ENCODE data around the gene P2RX6.

P2RX6 gene

DNA sequence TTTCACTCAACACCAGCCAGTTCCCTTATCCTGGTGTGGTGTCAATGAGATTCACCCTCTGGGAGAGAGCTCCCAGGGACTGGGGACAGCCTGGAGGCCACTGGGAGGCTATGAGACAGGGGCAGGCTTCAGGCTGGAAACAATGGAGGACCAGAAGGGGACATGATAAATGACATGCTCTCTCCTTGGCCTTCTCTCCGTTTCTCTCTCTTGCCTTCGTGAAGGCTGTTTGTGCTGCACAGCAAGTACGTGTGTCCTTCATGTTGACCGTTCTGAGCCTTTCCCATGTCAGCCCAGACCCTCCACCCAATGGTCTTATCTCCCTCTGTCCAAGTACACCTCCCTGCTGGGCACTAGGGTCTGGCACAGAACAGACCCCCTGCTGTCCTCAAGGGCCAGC is 34.4 kb upstream of the P2RX6 start:
- DNase-seq = no peak

DNA sequence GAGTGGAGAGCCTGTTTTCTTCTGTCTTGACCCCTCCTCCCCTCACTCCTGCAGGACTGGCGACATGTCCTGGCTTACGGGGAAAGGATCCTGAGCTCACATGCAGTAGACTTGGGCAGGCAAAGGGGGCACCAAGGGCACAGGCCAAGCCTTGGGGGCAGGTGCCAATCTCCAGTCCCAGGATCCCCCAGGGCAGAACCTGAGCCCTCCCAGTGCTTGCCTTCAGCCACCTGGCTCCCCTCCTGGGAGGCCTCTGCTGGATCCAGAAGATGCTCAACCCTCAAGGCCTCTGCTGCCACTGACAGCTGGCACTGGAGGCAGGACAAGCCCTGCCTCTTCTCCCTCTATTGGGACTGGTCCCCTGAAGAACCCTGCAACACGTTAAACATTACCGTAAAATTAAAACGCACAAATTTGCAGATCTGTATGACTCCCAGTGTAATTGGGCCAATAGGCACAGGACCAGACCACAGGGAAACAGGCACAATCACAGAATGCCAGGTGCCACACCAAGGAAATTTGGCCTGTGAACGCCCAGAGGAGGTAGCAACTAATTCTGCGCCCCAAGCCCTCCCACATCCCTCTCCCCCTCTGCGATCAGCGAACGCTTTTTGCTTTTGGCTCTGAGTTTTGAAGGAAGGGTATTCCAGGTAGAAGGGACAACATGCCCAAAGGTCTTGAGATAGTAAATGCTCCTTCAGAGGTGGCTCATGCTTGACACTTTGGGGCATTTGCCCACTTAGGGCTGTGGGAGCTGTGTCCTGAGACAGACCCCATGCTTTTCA is 33.8 kb upstream of the P2RX6 start:
- DNase-seq = no peak

GRCh38 chr22:20981787-20982562 is 33.0 kb upstream of the P2RX6 start, which contains the start of gene LZTR1:
LZTR1 (plus strand) TSS chr22:20982297; CDS start chr22:20982372, 75 bp downstream.
- DNase-seq = peak; percentile 82

DNA sequence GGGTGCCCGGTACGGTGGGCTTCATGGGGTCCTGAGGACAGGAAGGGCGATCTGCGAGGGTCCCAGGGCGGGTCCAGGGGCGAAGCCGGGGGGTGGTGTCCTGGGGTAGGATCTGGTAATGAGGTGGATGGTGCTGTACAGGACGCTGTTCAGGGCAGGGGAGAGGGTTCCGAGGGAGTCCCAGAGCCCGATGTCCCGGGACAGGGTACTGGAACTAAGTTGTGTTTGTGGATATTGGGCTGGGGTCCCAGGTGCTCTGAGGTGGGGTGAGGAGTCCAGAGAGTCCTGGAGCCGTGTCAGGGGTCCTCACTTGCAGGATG is 32.4 kb upstream of the P2RX6 start:
- DNase-seq = no peak

DNA sequence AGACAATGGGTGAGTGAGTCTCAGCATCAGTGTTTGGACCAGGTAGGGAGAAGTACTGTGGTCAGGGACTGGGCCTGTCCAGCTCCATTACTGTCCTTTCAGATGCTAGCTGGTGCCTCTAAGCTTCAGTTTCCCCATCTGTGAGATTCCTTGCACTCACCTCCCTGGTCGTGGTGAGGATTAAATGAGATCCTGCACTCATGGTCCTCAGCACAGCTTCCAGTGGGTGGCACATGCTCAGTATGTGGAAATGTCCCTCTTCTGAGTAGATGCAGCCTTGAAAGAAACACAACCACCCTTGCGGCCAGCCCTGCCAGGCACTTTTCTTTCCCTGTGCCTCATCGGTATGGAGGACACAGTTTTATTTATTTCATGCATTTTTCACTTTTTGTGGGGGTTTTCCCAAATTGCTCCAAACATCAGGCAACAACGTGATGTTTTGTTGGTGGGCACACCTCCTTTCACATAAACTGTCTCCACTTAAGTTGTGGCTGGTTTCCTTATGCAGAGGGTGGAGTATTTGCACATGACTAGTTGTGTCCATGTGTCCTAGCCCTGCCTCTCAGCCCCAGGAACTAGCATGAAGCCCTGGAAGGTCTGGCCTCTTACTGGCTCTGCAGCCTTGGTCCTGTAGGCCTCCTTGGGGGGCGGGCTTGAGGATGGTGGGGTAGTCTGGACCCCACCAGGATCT is 31.7 kb upstream of the P2RX6 start:
- DNase-seq = no peak

GRCh38 chr22:20985720-20986119 is 29.2 kb upstream of the P2RX6 start:
- DNase-seq = no peak

DNA sequence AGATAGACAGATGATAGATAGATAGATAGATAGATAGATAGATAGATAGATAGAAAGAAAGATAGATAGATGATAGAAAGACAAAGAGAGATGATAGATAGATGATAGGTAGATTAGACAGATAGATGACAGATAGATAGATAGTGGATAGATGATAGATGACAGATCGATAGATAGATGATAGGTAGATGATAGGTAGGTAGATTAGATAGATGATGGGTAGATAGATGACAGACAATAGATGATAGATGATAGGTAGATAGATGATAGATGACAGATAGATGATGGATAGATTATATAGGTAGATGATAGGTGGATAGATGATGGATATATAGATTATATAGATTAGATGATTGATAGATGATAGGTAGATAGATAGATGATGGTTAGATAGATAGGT is 28.6 kb upstream of the P2RX6 start:
- no peak for DNase-seq

DNA sequence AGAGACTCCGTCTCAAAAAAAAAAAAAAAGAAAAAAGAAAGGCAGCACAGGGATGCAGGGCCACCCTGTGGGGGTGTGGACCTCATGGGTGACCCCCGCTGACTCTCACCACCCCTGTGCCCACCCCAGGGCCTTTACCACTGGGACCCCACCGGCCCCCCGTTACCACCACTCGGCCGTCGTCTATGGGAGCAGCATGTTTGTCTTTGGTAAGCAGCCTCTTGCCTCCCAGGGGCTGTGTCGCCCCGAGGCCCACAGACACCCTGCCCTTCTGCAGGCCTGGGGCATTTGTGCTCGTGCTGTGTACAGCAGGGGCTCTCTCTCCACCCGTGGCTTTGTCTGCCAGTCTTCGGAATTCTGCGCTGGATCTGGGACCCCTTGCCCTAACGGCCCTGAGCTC is 27.6 kb upstream of the P2RX6 start:
- no peak for DNase-seq

DNA sequence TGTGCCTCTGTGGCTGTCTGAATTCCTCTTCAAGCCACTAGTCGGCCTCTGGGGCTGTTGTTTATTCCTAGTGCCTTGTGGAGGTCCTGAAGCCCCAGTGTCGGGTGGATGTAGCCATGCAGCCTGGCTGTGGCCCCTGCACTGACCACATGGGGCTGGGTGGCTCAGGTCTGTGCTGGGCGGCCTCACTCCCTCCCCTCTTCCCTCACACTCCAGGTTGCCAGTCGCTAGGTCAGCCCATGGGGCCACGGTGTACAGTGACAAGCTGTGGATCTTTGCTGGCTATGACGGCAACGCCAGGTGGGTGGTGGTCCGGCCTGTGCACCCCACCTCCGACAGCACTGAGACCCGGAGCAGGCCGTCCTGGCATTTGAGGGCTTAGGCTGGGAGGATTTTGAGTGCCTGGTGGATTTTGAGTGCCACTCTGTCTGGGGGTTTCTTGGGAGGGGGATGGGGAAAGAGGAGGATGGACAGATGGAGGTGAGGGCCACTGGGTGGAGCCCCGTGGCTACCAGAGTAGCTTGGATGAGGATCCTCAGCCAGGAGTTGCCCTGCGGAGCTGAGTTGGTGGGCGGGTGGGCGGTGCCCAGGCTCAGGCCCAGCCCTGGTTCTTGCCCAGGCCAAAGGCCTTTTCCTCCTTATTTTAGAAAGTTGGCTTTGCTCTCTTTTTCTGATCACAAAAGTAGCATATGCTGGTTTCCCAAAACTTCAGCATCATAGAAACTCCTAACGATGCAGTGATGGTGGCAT is 26.2 kb upstream of the P2RX6 start:
- DNase-seq = no peak

DNA sequence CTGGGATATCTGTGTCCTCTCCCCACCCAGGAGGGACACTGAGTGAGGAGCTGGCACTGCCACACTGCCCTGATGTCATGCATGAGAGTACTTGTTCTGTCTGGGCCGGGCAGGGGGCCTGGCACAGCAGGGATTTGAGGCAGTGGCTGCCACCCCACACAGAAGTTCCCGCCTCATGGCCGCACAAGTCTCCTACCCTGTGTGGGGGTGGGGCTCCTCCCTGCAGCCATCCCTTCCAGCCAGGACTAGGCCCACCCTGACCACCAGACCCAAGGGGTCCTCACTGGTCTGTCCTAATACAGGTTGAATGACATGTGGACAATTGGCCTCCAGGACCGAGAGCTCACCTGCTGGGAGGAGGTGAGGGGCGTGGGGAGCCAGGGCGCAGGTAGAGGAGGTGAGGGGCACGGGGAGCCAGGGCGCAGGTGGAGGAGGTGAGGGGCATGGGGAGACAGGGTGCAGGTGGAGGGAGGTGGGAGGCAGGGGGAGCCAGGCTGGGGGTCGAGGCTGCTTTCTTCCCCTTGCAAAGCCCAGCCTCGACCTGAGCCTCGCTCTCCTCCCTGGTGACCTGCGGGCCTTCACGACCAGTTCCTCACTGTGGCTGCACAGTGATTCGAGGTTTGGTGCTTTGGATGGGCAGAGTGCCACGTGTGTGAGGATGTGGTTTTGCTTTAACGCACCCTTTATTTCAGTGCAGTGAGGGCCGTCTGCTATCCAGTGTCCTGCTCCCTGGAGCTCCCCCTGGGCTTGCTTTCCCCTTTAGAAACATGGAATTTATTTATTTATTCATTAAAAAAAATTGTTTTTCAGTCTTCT is 25.4 kb upstream of the P2RX6 start:
- DNase-seq = no peak

DNA sequence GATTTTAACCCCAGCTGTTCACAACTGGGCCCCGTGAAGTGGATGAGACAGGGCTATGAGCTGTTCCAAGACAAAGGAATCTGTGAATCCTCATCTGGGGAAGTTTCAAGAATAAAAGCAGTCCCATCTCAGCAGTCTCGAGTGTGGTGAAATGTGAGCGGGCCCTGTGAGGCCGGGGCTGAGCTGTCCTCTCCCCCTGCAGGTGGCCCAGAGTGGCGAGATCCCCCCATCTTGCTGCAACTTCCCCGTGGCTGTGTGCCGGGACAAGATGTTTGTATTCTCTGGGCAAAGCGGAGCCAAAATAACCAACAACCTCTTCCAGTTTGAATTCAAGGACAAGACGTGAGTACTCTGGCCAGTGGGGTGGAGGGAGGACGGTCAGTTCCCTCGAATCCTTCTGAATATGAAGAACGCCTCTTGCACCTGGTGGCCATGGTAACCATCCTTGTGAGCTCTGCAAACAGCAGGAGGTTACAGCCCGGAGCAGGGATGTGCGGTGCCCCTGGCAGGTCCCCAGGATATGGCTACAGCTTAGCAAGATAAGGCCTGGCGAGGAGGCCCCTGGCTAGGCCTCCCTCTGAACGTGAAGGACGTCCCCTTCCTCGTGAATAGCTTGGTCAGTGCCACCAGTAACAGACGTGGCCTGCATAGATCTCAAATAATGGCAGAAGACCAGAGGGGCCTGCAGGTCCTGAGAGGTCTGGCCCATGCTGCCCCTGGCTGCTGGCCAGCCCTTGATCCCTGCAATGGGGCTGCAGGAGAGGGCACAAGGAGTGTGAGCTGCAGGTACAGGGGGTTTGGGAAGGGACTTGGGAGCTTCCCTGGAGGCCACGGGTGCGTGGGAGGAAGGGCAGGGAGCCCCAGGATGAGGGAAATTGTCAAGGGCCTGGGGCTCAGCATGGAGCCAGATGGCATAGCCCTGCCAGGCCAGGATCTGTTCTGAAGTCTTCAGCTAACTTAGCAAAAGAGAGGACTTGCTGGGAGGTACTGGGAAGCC is 24.5 kb upstream of the P2RX6 start:
- no peak for DNase-seq

DNA sequence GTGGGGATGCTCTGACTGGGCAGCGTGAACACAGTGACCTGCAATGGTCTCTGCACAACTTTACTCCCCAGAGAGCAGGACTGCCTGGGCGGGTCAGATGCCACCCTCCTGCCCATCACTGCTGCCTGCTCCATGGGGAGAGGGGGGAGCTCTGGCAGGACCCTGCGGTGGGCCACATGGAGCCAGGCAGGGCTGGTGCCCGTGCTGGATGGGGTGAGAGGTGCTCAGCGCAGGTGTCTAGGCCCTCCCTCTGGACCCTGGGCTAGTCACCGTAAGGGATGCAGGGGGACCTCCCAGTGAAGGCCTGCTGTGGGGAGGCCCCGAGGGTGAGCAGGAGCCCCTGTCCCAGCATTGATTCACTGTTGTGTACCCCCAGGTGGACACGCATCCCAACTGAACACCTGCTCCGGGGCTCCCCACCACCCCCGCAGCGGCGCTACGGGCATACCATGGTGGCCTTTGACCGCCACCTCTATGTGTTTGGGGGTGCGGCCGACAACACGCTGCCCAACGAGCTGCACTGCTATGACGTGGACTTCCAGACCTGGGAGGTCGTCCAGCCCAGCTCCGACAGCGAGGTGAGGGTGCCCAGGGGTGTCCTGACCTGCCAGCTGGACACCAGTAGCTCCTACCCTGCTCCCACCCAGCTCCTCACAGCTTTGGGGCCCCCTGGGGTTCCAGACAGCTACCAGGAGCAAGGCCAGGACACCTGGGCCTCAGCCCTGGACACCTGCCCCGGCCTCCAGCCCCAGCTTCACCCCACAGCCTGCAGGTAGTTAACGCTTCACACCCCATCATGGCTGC is 23.5 kb upstream of the P2RX6 start:
- DNase-seq = no peak

DNA sequence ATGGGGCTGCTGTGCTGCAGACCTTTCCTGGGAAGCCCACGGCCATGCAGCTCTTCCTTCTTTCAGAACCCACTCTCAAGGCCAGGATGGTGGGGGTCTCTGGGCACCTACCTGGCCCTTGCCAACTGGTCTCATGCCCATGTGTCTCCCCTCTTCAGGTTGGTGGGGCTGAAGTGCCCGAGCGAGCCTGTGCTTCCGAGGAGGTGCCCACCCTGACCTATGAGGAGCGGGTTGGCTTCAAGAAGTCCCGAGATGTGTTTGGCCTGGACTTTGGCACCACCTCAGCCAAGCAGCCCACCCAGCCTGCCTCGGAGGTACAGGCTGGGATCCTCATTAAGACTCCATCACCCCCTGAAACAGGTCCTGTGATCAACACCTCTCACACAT is 22.9 kb upstream of the P2RX6 start:
- no peak for DNase-seq

GRCh38 chr22:20992456-20993303 is 22.3 kb upstream of the P2RX6 start:
- DNase-seq = no peak

DNA sequence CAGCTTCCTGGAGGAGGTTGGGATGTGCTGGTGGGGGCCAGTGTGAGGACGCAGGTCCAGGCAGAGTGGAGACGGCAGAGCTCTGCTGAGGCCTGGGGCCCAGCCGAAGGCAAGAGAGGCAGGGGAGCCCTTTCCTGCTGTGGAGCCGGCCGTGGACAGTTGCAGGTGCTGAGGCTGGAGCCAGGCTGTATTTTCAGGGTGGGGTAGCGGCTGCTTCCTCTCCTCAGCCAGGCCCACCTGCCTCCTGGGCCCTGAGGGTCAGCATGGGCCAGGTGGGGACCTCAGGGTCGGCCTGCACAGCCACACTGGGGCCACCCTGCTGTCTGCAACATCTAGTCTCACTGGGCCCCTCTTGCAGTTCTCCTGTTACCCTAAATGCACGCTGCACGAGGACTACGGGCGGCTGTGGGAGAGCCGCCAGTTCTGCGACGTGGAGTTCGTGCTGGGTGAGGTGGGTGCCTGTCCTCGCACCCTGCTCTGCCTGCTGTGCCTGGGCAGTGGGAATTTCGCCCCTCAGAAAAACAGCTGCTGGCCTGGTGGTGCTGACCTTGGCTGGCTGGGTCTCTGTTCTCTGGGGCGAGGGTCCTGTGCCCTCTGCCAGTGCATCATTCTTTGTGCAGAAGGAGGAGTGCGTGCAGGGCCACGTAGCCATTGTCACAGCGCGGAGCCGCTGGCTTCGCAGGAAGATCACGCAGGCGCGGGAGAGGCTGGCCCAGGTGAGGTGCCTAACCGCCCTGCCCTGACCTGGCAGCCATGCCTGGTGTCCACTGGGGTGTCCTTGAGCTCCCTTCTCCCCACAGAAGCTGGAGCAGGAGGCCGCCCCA is 21.4 kb upstream of the P2RX6 start:
- DNase-seq = no peak

GRCh38 chr22:20994128-20994901 is 20.6 kb upstream of the P2RX6 start:
- DNase-seq = no peak

- no peak for DNase-seq
Observed at GRCh38 chr22:20994902-20995241, 20.1 kb upstream of the P2RX6 start.
